ENCODE measurements around the gene BMPR1B. TPM values are rescaled to one million over a fixed set of nuclear protein-coding genes. Genes with fewer than 3 reads are reported as not detected.
A peak's percentile ranks its signal among the peaks of the same experiment; 100 is the strongest.
"Not testable (repeated sequence)": the region's sequence is repeated elsewhere in the genome, so short reads cannot be mapped to it uniquely, and the experiment has no call there.

The BMPR1B gene
- total RNA-seq, 1 donor from 2014 or later: 23.6 TPM

- DNase-seq: no peak
Observed at GRCh38 chr4:95093936-95094929, 336.5 kb downstream of the BMPR1B start.

- DNase-seq: no peak
Observed at GRCh38 chr4:95095348-95095974, 337.7 kb downstream of the BMPR1B start.

DNA sequence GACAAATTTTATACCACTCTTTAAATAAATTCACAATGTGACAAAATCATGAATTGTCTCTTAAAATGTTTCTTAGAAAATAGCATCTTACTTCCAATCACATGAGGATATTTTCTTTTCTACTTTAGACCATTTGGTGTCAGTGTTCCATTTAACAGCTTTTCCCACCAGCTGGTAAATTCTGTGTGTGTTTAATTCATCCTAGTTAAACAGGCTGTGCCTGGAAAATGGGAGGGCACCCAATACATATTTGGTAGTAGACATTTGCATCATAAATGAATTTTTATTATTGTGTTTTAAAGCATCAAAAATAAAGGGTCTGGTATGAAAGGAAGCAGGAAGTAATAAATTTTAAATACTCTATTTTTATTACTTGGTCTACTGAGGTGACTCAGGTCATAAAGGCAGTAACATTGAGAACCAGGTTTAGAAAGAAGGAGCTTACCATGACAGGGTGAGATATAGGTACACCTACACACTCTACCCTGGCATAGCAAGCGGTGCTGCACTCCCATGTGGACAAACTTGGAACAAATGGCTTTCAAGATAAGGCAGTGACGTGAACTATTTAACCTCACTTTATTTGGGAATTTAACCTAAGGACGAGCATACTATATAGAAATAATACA is 344.5 kb downstream of the BMPR1B start:
- DNase-seq: no peak

- DNase-seq: no peak
Observed at GRCh38 chr4:95105112-95105511, 347.4 kb downstream of the BMPR1B start.

- no peak for DNase-seq
Observed at GRCh38 chr4:95105983-95106382, 348.2 kb downstream of the BMPR1B start.

- DNase-seq: no peak
Observed at GRCh38 chr4:95106408-95106928, 348.7 kb downstream of the BMPR1B start.

DNA sequence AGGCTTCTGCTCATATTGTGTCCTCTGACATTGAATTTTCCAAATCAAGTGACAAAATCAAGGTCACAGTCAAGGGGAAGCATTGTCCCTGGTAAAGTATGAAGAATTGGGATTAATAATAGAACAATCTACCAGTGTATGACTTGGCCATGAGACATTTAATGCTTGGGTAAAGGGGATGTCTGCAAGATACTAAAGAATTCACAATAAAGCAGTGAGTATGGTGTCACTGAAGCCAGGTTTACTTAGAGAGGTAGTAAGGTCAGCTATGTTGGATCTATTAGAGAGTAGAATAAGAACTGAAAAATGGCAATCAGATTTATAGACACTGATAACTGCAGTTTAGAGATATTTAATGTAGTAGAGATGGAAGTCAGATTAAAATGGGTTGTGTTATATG is 349.2 kb downstream of the BMPR1B start:
- no peak for DNase-seq

- DNase-seq: no peak
Observed at GRCh38 chr4:95107635-95108034, 349.9 kb downstream of the BMPR1B start.

DNA sequence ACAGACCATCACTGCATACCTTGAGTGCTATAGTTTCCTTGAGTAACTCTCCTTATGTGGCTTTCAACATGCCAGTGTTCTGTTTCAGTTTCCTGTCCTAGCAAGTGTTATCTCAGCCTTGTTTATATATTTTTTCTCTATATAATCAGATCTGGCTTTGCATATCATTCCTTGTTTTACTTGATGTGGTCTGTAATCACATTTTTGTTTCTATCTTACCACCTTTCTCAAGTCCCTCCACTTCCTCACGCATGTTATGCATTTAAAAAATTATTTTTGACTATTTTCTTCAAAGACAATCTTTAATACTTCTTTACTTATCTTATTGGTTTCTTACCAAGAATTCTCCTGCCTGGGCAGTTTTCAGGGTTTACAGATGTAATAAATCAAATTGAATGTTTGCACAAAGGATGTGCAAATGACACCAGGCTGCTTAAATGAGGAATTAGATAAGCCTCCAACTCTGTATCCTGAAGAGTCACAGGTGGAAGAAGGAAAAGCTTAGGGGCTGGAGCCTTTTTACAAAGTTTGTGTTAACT is 351.2 kb downstream of the BMPR1B start:
- no peak for DNase-seq

GRCh38 chr4:95114521-95114920 is 356.8 kb downstream of the BMPR1B start:
- no peak for DNase-seq

- no peak for DNase-seq
Observed at GRCh38 chr4:95118497-95118896, 360.7 kb downstream of the BMPR1B start.

DNA sequence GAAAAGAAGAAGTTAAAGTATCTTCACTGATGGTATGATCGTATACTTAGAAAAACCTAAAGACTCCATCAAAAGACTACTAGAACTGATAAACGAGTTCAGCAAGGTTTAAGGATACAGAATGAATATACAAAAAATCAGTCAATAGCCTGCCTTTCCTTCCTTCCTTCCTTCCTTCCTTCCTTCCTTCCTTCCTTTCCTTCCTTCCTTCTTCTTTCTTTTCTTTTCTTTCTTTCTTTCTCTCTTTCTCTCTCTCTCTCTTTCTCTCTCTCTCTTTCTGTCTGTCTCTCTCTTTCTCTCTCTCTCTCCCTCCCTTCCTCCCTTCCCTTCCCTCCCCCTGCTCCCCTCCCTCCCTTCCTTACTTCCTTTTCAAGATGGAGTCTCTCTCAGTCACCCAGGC is 362.7 kb downstream of the BMPR1B start:
- no peak for DNase-seq

DNA sequence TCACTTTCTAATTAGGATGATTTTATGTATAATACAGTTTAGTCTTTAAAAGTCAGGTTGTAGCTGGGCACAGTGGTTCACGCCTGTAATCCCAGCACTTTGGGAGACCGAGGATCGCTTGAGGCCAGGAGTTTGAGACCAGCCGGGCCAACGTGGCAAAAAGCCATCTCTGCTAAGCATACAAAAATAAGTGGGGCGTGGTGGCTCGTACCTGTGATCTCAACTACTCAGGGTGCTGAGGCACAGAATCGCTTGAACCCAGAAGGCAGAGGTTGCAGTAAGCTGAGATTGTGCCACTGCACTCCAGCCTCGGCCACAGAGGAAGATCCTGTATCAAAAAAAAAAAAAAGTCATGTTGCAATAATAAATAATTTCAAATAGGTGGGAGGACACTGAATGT is 364.2 kb downstream of the BMPR1B start:
- DNase-seq: no peak

DNA sequence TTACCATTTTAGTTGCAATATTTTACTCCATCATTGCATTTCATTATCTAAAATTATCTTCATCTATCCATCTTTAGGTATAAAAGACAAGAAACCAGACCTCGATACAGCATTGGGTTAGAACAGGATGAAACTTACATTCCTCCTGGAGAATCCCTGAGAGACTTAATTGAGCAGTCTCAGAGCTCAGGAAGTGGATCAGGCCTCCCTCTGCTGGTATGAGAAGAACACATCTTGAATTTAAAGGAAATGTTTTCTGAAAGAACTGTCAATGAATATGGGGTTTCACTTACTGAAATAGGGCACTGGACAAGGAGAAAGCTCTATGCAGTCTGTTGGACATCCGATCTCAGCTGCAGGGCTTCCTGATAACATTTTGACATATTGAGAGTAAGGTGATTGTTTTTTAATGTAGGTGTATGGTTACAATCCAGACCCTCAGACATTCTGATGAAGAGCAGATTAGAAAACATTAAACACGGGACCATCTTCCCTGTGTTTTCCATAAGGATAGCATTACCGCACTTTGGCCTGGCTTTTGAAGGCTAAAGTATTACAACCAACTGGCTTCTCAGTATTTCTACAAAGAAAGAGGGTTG is 367.2 kb downstream of the BMPR1B start:
- peak; percentile 21 for DNase-seq

GRCh38 chr4:95129031-95129430 is 371.3 kb downstream of the BMPR1B start:
- DNase-seq: no peak

GRCh38 chr4:95129821-95130311 is 372.1 kb downstream of the BMPR1B start:
- no peak for DNase-seq

DNA sequence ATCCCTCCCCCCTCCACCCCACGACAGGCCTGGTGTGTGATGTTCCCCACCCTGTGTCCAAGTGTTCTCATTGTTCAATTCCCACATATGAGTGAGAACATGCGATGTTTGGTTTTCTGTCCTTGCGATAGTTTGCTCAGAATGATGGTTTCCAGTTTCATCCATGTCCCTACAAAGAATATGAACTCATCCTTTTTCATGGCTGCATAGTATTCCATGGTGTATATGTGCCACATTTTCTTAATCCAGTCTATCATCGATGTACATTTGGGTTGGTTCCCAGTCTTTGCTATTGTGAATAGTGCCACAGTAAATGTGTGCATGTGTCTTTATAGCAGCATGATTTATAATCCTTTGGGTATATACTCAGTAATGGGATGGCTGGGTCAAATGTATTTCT is 376.3 kb downstream of the BMPR1B start:
- DNase-seq: not testable (repeated sequence)

GRCh38 chr4:95139424-95139823 is 381.7 kb downstream of the BMPR1B start:
- not testable (repeated sequence) for DNase-seq

DNA sequence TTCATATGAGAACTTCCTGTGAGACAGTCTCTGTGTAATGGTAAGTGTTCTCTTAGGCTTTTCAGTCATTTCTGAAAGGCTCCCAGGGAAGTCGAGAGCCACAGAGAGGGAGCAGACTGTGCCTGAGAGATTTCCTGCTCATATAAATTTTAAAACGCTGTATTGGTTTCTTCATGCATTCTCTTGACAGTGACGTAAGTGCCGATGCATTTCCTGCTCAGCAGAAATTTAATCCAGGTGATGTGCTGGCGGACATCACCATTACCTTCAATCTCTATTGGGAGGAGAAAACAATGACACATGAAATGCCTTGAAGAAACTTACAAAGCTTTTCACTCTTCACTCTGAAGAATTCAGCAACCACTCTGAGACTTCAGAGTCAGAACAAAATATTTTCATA is 383.6 kb downstream of the BMPR1B start:
- DNase-seq: no peak

- no peak for DNase-seq
Observed at GRCh38 chr4:95142932-95143331, 385.2 kb downstream of the BMPR1B start.

- no peak for DNase-seq
Observed at GRCh38 chr4:95151255-95151654, 393.5 kb downstream of the BMPR1B start.

DNA sequence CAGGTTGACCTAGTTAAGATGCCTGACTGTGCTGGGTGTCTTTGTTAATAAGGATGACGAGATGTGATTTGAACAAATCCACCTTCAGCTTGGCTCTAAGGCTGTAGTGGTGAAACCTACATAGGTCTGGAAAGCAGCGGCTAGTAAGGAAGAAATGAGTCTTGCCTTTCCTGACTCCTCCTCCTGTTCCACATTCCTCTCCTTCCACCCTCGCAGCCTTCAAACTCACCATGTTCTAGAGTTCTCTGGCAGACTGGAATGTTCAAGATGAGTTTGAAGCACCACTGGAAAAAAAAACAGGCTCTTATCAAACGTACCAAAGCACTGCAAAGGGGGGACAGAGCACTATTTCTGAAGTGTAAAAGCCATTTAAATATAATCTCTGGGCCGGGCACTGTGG is 395.4 kb downstream of the BMPR1B start:
- DNase-seq: no peak
